Panc1 (cell line): ENCODE measurements around the gene KLC1.

ENCODE experiments used
- CTCF ChIP-seq: fragments of 450-650 bp; IDR thresholded peaks from 2 replicates; pipeline ENCODE4 v1.5.1; 2017; ENCODE audit warnings: mild to moderate bottlenecking
- POLR2AphosphoS5 ChIP-seq: IDR thresholded peaks from 2 replicates; pipeline ENCODE4 v1.6.1; 2012; ENCODE audit warnings: mild to moderate bottlenecking, low read depth, low read length, moderate library complexity
- REST ChIP-seq, 2 experiments: IDR thresholded peaks; 2 replicates each; pipeline ENCODE4 v1.6.1; 2011 to 2012; ENCODE audit warnings: low read depth in 2 of 2, control low read depth in 1 of 2, low read length in 1 of 2, mild to moderate bottlenecking in 1 of 2, moderate library complexity in 1 of 2; ENCODE audit not compliant: insufficient read depth in 1 of 2
- SIN3A ChIP-seq: IDR thresholded peaks from 2 replicates; pipeline ENCODE4 v1.6.1; 2012; ENCODE audit warnings: low read depth, mild to moderate bottlenecking, low read length, moderate library complexity, borderline replicate concordance; ENCODE audit not compliant: insufficient read depth
- TCF7L2 ChIP-seq: IDR thresholded peaks from 2 replicates; pipeline ENCODE4 v1.6.1; 2011; ENCODE audit warnings: mild to moderate bottlenecking, low read depth, low read length, inconsistent platforms

DNA sequence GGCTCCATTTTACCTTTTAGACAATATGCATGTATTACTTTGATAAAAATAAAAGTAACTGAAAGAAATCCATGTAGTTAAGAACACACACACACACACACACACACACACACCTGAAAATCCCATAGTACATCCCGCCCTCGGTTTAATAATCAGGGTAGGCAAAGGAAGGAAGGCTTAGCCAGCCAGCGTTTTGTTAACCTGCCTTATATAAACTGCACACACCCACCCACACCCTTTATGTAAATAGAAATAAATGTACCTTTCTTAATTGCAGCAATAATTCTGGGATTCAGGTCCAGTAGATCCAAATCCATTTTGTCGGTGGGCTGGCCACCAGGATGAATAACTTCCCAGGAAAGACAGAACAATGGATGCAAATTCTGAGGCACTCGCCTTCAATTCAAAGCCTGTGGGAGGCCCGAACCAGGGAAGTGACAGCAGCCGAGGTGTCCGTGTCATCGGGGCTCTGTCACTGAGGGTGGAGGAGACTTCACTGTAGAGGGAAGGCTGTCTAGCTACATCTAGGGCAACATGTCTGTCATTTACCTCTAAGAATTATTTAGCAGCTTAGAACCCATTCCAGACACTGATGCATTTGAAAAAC, 81.9 kb downstream of the KLC1 start:
- TF ChIP-seq CTCF (no peak), POLR2AphosphoS5 (no peak), TCF7L2 (no peak), REST (IDR thresholded peaks at IDR 0.05; ENCODE audit: insufficient read depth in 1 of 2, low read depth in 2 of 2, low read length in 1 of 2) (no peak), SIN3A (no peak)
